ENCODE data around the gene KRTAP9-3. TPM values are rescaled to one million over a fixed set of nuclear protein-coding genes. Genes with fewer than 3 reads are reported as not detected.

The KRTAP9-3 gene
- total RNA-seq, result not detected in 2 replicates

DNA sequence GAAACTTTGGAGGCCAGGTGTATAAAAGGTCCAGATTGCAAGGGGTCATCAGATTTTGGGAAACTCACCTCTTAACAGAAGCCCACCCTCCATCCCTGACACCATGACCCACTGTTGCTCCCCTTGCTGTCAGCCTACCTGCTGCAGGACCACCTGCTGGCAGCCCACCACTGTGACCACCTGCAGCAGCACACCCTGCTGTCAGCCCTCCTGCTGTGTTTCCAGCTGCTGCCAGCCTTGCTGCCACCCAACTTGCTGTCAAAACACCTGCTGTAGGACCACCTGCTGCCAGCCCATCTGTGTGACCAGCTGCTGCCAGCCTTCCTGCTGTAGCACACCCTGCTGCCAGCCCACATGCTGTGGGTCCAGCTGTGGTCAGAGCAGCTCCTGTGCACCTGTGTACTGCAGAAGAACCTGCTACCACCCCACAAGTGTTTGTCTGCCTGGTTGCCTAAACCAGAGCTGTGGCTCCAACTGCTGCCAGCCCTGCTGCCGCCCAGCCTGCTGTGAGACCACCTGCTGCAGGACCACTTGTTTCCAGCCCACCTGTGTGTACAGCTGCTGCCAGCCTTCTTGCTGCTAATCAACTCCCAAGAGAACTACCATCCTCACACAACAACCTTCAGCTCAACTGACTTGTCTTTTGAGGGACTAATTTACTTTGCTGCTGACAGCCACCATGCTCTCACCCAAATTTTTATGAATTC, at the start of gene KRTAP9-3:
Gene KRTAP9-3, plus strand, starts transcription at position 51 of the 707 bp plus-strand sequence. Its CDS starts 53 bp downstream, at position 104.

DNA sequence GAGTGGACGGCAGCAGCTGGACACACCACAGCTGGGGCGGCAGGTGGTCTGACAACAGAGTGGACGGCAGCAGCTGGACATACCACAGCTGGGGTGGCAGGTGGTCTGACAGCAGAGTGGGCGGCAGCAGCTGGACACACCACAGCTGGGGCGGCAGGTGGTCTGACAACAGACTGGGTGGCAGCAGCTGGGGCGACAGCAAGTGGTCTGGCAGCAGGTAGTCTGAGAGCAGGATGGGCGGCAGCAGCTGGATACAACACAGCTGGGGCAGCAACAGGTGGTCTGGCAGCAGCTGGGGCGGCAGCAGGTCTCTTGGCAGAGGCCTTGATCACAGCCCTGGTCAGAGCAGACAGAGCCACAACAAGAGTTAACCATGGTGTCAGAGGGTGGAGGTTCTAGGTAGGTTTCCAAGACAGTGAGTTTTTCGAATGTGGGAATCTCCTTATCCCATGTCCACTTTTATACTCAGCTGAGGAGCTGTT, 47.7 kb upstream of the KRTAP9-3 start, which contains the start of gene KRTAP4-1:
Gene KRTAP4-1, minus strand, starts transcription at position 432 of the 482 bp plus-strand sequence. Its CDS starts 57 bp downstream, at position 375.

GRCh38 chr17:41189837-41190318, 42.4 kb upstream of the KRTAP9-3 start, which contains the start of gene KRTAP9-1:
Gene KRTAP9-1 (plus strand): TSS chr17:41189887. CDS start chr17:41189887, 0 bp downstream.

GRCh38 chr17:41226598-41227095, 5.6 kb upstream of the KRTAP9-3 start, which contains the start of gene KRTAP9-2:
Gene KRTAP9-2 (plus strand): TSS chr17:41226648. CDS start chr17:41226655, 7 bp downstream.

DNA sequence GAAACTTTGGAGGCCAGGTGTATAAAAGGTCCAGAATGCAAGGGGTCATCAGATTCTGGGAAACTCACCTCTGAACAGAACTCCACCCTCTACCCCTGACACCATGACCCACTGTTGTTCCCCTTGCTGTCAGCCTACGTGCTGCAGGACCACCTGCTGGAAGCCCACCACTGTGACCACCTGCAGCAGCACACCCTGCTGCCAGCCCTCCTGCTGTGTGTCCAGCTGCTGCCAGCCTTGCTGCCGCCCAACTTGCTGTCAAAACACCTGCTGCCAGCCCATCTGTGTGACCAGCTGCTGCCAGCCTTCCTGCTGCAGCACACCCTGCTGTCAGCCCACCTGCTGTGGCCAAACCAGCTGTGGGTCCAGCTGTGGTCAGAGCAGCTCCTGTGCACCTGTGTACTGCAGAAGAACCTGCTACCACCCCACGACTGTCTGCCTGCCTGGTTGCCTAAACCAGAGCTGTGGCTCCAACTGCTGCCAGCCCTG, 5.7 kb downstream of the KRTAP9-3 start, which contains the start of gene KRTAP9-8:
Gene KRTAP9-8, plus strand, starts transcription at position 51 of the 489 bp plus-strand sequence. Its CDS starts 53 bp downstream, at position 104.

GRCh38 chr17:41249637-41250240, 17.5 kb downstream of the KRTAP9-3 start, which contains the start of gene KRTAP9-4:
Gene KRTAP9-4 (plus strand): TSS chr17:41249687. CDS start chr17:41249721, 34 bp downstream.

DNA sequence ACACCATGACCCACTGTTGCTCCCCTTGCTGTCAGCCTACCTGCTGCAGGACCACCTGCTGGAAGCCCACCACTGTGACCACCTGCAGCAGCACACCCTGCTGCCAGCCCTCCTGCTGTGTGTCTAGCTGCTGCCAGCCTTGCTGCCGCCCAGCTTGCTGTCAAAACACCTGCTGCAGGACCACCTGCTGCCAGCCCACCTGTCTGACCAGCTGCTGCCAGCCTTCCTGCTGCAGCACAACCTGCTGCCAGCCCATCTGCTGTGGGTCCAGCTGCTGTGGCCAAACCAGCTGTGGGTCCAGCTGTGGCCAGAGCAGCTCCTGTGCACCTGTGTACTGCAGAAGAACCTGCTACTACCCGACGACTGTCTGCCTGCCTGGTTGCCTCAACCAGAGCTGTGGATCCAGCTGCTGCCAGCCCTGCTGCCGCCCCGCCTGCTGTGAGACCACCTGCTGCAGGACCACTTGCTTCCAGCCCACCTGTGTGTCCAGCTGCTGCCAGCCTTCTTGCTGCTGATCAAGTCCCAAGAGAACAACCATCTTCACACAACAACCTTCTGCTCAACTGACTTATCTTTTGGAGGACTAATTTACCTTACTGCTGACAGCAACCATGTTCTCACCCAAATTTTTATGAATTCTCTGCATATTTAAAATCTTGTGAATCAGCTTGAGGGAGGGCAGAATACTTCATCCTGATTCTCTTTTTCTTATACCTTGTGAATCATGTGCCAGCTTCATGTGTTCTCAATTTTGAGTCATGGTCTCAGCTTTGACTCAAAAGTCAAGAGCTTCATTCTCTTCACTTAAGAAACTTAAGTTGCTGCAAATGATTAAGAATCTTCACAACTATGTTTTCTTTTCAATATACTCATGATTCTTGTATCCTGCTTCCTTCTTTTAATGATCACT, 23.4 kb downstream of the KRTAP9-3 start, which contains the start of gene KRTAP9-9:
Gene KRTAP9-9, plus strand, starts transcription at position 4 of the 910 bp plus-strand sequence.

DNA sequence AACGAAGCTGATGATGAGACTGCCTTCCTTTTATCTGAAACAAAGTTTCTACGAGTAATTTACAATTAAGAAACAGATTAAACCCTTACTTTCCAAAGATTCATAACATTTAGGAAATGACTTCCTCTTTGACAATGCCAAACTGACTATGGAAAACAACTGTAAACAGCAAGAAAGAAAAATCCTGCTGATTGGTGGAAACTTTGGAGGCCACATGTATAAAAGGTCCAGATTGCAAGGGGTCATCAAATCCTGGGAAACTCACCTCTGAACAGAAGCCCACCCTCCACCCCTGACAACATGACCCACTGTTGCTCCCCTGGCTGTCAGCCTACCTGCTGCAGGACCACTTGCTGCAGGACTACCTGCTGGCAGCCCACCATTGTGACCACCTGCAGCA, 32.8 kb downstream of the KRTAP9-3 start, which contains the start of gene KRTAP9-6:
Gene KRTAP9-6, plus strand, starts transcription at position 301 of the 400 bp plus-strand sequence. Its CDS starts 0 bp downstream, at position 301.

DNA sequence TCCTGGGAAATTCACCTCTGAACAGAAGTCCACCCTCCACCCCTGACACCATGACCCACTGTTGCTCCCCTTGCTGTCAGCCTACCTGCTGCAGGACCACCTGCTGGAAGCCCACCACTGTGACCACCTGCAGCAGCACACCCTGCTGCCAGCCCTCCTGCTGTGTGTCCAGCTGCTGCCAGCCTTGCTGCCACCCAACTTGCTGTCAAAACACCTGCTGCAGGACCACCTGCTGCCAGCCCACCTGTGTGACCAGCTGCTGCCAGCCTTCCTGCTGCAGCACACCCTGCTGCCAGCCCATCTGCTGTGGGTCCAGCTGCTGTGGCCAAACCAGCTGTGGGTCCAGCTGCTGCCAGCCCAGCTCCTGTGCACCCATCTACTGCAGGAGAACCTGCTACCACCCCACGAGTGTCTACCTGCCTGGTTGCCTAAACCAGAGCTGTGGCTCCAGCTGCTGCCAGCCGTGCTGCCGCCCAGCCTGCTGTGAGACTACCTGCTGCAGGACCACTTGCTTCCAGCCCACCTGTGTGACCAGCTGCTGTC, 43.5 kb downstream of the KRTAP9-3 start, which contains the start of gene KRTAP9-7:
Gene KRTAP9-7, plus strand, starts transcription at position 51 of the 543 bp plus-strand sequence. Its CDS starts 0 bp downstream, at position 51.

Other genes starting within 250 kb of the KRTAP9-3 start
- gene KRT40, start 248.1 kb upstream of the KRTAP9-3 start, total RNA-seq, result not detected in 2 replicates
- not detected in 2 replicates for gene KRTAP3-3, start 238.3 kb upstream of the KRTAP9-3 start, total RNA-seq
- gene KRTAP3-2, start 232.5 kb upstream of the KRTAP9-3 start, total RNA-seq, result not detected in 2 replicates
- not detected in 2 replicates for gene KRTAP3-1, start 223.3 kb upstream of the KRTAP9-3 start, total RNA-seq
- gene KRTAP1-5, start 205.2 kb upstream of the KRTAP9-3 start, total RNA-seq, result 0.23 and 0.30 TPM in 2 replicates
- not detected in 2 replicates for gene KRTAP1-4, start 202.3 kb upstream of the KRTAP9-3 start, total RNA-seq
- not detected in 2 replicates for gene KRTAP1-3, start 197.6 kb upstream of the KRTAP9-3 start, total RNA-seq
- not detected in 2 replicates for gene KRTAP1-1, start 191.0 kb upstream of the KRTAP9-3 start, total RNA-seq
- not detected in 2 replicates for gene KRTAP2-1, start 185.1 kb upstream of the KRTAP9-3 start, total RNA-seq
- not detected in 2 replicates for gene KRTAP2-2, start 177.2 kb upstream of the KRTAP9-3 start, total RNA-seq
- 0.65 TPM in 1 of 2 replicates, not detected in the other for gene KRTAP2-3, start 172.3 kb upstream of the KRTAP9-3 start, total RNA-seq
- gene KRTAP2-4, start 166.6 kb upstream of the KRTAP9-3 start, total RNA-seq, result not detected in 2 replicates
- gene KRTAP4-7, start 148.3 kb upstream of the KRTAP9-3 start, total RNA-seq, result not detected in 2 replicates
- gene KRTAP4-8, start 134.3 kb upstream of the KRTAP9-3 start, total RNA-seq, result not detected in 2 replicates
- not detected in 2 replicates for gene KRTAP4-16, start 130.2 kb upstream of the KRTAP9-3 start, total RNA-seq
- gene KRTAP4-9, start 127.1 kb upstream of the KRTAP9-3 start, total RNA-seq, result not detected in 2 replicates
- not detected in 2 replicates for gene KRTAP4-11, start 114.1 kb upstream of the KRTAP9-3 start, total RNA-seq
- not detected in 2 replicates for gene KRTAP4-12, start 108.3 kb upstream of the KRTAP9-3 start, total RNA-seq
- not detected in 2 replicates for gene KRTAP4-6, start 91.9 kb upstream of the KRTAP9-3 start, total RNA-seq
- not detected in 2 replicates for gene KRTAP4-5, start 82.6 kb upstream of the KRTAP9-3 start, total RNA-seq
- gene KRTAP4-4, start 71.7 kb upstream of the KRTAP9-3 start, total RNA-seq, result not detected in 2 replicates
- gene KRTAP4-3, start 64.2 kb upstream of the KRTAP9-3 start, total RNA-seq, result not detected in 2 replicates
- gene KRTAP4-2, start 54.2 kb upstream of the KRTAP9-3 start, total RNA-seq, result not detected in 2 replicates
- gene KRTAP4-1, start 47.5 kb upstream of the KRTAP9-3 start, total RNA-seq, result not detected in 2 replicates
- gene KRTAP9-1, start 42.6 kb upstream of the KRTAP9-3 start, total RNA-seq, result not detected in 2 replicates
- gene KRTAP9-2, start 5.8 kb upstream of the KRTAP9-3 start, total RNA-seq, result not detected in 2 replicates
- not detected in 2 replicates for gene KRTAP9-8, start 5.5 kb downstream of the KRTAP9-3 start, total RNA-seq
- not detected in 2 replicates for gene KRTAP9-4, start 17.2 kb downstream of the KRTAP9-3 start, total RNA-seq
- gene KRTAP9-9, start 22.9 kb downstream of the KRTAP9-3 start, total RNA-seq, result not detected in 2 replicates
- not detected in 2 replicates for gene KRTAP9-6, start 32.9 kb downstream of the KRTAP9-3 start, total RNA-seq
- gene KRTAP9-7, start 43.2 kb downstream of the KRTAP9-3 start, total RNA-seq, result not detected in 2 replicates
- not detected in 2 replicates for gene KRTAP29-1, start 70.4 kb downstream of the KRTAP9-3 start, total RNA-seq
- not detected in 2 replicates for gene KRTAP16-1, start 76.9 kb downstream of the KRTAP9-3 start, total RNA-seq
- not detected in 2 replicates for gene KRTAP17-1, start 83.3 kb downstream of the KRTAP9-3 start, total RNA-seq
- not detected in 2 replicates for gene KRT33A, start 118.4 kb downstream of the KRTAP9-3 start, total RNA-seq
- 0.30 and 0.32 TPM in 2 replicates for gene KRT33B, start 137.4 kb downstream of the KRTAP9-3 start, total RNA-seq
- 0.89 and 6.6 TPM in 2 replicates for gene KRT34, start 149.9 kb downstream of the KRTAP9-3 start, total RNA-seq
- gene KRT31, start 165.2 kb downstream of the KRTAP9-3 start, total RNA-seq, result not detected in 2 replicates
- not detected in 2 replicates for gene KRT37, start 192.1 kb downstream of the KRTAP9-3 start, total RNA-seq
- gene KRT38, start 208.5 kb downstream of the KRTAP9-3 start, total RNA-seq, result not detected in 2 replicates
- gene KRT32, start 234.9 kb downstream of the KRTAP9-3 start, total RNA-seq, result 0.09 TPM in 1 of 2 replicates, not detected in the other
- not detected in 2 replicates for gene KRT35, start 248.7 kb downstream of the KRTAP9-3 start, total RNA-seq